ENCODE results near the gene ST7. TPM values are rescaled to one million over a fixed set of nuclear protein-coding genes. Genes with fewer than 3 reads are reported as not detected.

Gene ST7
- total RNA-seq, 1 experiment from 2014 or later = 12.4 TPM

GRCh38 chr7:117273325-117273724 is 320.0 kb downstream of the ST7 start (continued):
- TF ChIP-seq HMGXB4 (CRISPR knock-in tag; IDR thresholded peaks at IDR 0.05) (no peak), ZBTB21 (CRISPR knock-in tag; IDR thresholded peaks at IDR 0.05; ENCODE audit: borderline replicate concordance) (no peak), PREB (CRISPR knock-in tag; IDR thresholded peaks at IDR 0.05; ENCODE audit: borderline replicate concordance) (no peak), TEAD1 (CRISPR knock-in tag; IDR thresholded peaks at IDR 0.05) (no peak), E2F1 (CRISPR knock-in tag; IDR thresholded peaks at IDR 0.05) (no peak), CTCF (IDR thresholded peaks at IDR 0.05) (no peak)

GRCh38 chr7:117273814-117274225 is 320.5 kb downstream of the ST7 start:
- ATAC-seq = no peak
- no peak overlapping the region for H3K4me3 Mint-ChIP-seq
- H3K4me1 Mint-ChIP-seq = no peaks in the 10 kb centered on the region
- TF ChIP-seq E2F4 (CRISPR knock-in tag; IDR thresholded peaks at IDR 0.05; ENCODE audit: borderline replicate concordance, low read depth) (no peak), MAX (CRISPR knock-in tag; IDR thresholded peaks at IDR 0.05) (no peak), ZNF512 (CRISPR knock-in tag; IDR thresholded peaks at IDR 0.05; ENCODE audit: borderline replicate concordance) (no peak), GABPB1 (CRISPR knock-in tag; IDR thresholded peaks at IDR 0.05) (no peak), ZNF121 (CRISPR knock-in tag; IDR thresholded peaks at IDR 0.05) (no peak), STAT6 (CRISPR knock-in tag; conservative IDR thresholded peaks at IDR 0.05; ENCODE audit: low read depth) (no peak), RELA (CRISPR knock-in tag; IDR thresholded peaks at IDR 0.05; ENCODE audit: borderline replicate concordance) (no peak), NR1H2 (CRISPR knock-in tag; IDR thresholded peaks at IDR 0.05) (no peak), ZNF232 (CRISPR knock-in tag; IDR thresholded peaks at IDR 0.05) (no peak), MYBL2 (CRISPR knock-in tag; IDR thresholded peaks at IDR 0.05) (no peak), ESRRA (CRISPR knock-in tag; IDR thresholded peaks at IDR 0.05; ENCODE audit: borderline replicate concordance) (no peak), ZBTB43 (CRISPR knock-in tag; IDR thresholded peaks at IDR 0.05) (no peak), ATF2 (CRISPR knock-in tag; IDR thresholded peaks at IDR 0.05; ENCODE audit: borderline replicate concordance, low read depth) (no peak), E2F5 (CRISPR knock-in tag; IDR thresholded peaks at IDR 0.05) (no peak)

More at GRCh38 chr7:117273814-117274225, 320.5 kb downstream of the ST7 start:
- Mint-ChIP-seq H3K9me3 (no peaks in the 10 kb centered on the region), H3K27me3 (ENCODE audit: low read depth) (no peaks in the 10 kb centered on the region), H3K27ac (no peak overlapping the region), H3K36me3 (no peaks in the 10 kb centered on the region)
- ChIA-PET CTCF (interaction anchor here (0.6 to 1.3 kb wide), 2 partner anchors 50 to 61 kb away, joined by 3 read pairs; no protein-coding TSS in a partner anchor), POLR2A (no interaction called here)
- DNase-seq (ENCODE audit: low spot score) = no peak

Measured in WTC11 (cell line).